ENCODE results near the gene GAB1. TPM values are rescaled to one million over a fixed set of nuclear protein-coding genes. Genes with fewer than 3 reads are reported as not detected.

GAB1 gene
- total and polyA plus RNA-seq, 2 of the 13 experiments (the other 11 are each of a cell fraction or from before 2014, with no cell fraction given), result 8.7 to 14.7 TPM

- TF ChIP-seq DMAP1 (CRISPR knock-in tag; IDR thresholded peaks at IDR 0.05) (peak; percentile 16; the same call in 1 of the 2 replicates), BRCA1 (CRISPR knock-in tag; IDR thresholded peaks at IDR 0.05) (0 out of 2 replicates have a peak, but pooled peaks have one; percentile 64), FOSL2 (CRISPR knock-in tag; IDR thresholded peaks at IDR 0.05) (no peak), NFE2L2 (IDR thresholded peaks at IDR 0.05; ENCODE audit: low read length) (no peak), MXD1 (CRISPR knock-in tag; IDR thresholded peaks at IDR 0.05) (0 out of 2 replicates have a peak, but pooled peaks have one; percentile 33), U2AF1 (optimal IDR thresholded peaks at IDR 0.05; ENCODE audit: low read depth, low read length) (peak; percentile 32), TRAFD1 (CRISPR knock-in tag; IDR thresholded peaks at IDR 0.05; ENCODE audit: borderline replicate concordance) (no peak), SMARCC2 (IDR thresholded peaks at IDR 0.05) (no peak), NR0B2 (CRISPR knock-in tag; IDR thresholded peaks at IDR 0.05) (0 out of 2 replicates have a peak, but pooled peaks have one; percentile 44), ZNF234 (CRISPR knock-in tag; conservative IDR thresholded peaks at IDR 0.05) (0 out of 2 replicates have a peak, but pooled peaks have one; percentile 14), HES4 (CRISPR knock-in tag; IDR thresholded peaks at IDR 0.05; ENCODE audit: borderline replicate concordance) (peak; percentile 38; the same call in 1 of the 2 replicates), SAFB2 (CRISPR knock-in tag; IDR thresholded peaks at IDR 0.05; ENCODE audit: borderline replicate concordance, low read depth) (no peak), KDM2A (CRISPR knock-in tag; IDR thresholded peaks at IDR 0.05; ENCODE audit: borderline replicate concordance, low read depth) (peak; percentile 59), ZNF207 (IDR thresholded peaks at IDR 0.05; ENCODE audit: borderline replicate concordance) (no peak), RFX5 (IDR thresholded peaks at IDR 0.05; ENCODE audit: low read depth, low read length) (no peak), MEIS1 (CRISPR knock-in tag; IDR thresholded peaks at IDR 0.05; ENCODE audit: borderline replicate concordance) (no peak), EEA1 (CRISPR knock-in tag; IDR thresholded peaks at IDR 0.05; ENCODE audit: borderline replicate concordance) (no peak), ZZZ3 (CRISPR knock-in tag; IDR thresholded peaks at IDR 0.05; ENCODE audit: borderline replicate concordance) (no peak), E2F2 (CRISPR knock-in tag; IDR thresholded peaks at IDR 0.05; ENCODE audit: borderline replicate concordance) (0 out of 2 replicates have a peak, but pooled peaks have one; percentile 30), ZNF446 (CRISPR knock-in tag; IDR thresholded peaks at IDR 0.05) (0 out of 2 replicates have a peak, but pooled peaks have one; percentile 5), ZNF441 (CRISPR knock-in tag; IDR thresholded peaks at IDR 0.05; ENCODE audit: borderline replicate concordance) (no peak), TARDBP (CRISPR knock-in tag; IDR thresholded peaks at IDR 0.05) (0 out of 2 replicates have a peak, but pooled peaks have one; percentile 46), GLI4 (CRISPR knock-in tag; IDR thresholded peaks at IDR 0.05; ENCODE audit: borderline replicate concordance) (0 out of 2 replicates have a peak, but pooled peaks have one; percentile 14)
Observed at GRCh38 chr4:143336781-143337599, at the start of gene GAB1 (continued).
